HG02884 (cell line): ENCODE results near the gene NUAK2.
"Not testable (repeated sequence)": the region's sequence is repeated elsewhere in the genome, so short reads cannot be mapped to it uniquely, and the experiment has no call there.

Source experiments
- ATAC-seq: cut with Tn5 transposase; IDR thresholded peaks from one replicate; pipeline ENCODE4 v1.9.1; 2021; ENCODE audit warnings: mild to moderate bottlenecking, moderate library complexity; ENCODE audit not compliant: unreplicated experiment

NUAK2 gene

DNA sequence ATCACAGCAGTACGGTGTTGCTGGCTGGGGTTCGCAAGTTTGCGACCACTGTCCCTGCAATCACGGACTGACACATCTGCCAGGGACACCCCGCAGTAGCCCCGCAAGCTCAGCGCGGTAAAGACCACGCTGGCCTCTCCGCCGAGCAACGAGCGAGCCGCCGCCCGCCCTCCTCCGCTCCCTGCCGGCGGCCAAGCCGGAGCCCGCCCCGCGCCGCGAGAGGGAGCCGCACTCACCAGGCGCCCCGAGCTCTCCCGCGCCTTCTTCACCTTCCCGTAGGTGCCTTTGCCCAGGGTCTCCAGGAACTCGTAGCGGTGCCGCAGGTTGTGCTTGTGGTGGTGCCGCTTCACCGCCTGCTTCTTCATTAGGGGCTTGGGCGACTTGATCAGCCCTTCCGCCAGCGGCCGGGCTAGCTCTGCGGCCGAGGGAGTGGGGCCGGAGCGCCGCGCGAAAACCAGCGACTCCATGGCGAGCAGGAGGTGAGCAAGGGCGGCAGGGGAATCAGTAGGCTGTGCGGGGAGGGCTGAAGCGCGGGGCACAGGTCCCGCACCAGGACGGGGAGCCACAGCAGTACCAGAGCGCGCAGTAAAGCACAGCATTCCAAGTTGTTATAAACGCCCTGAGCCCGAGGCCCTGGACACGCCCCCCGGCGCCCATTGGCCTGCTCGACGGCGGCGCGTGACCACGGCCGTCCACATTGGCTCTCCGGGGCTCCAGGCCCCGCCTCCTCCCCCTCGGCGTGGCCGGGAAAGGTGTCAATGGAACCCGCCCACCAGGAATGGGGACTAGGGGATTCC is at the start of gene NUAK2:
NUAK2 (minus strand) TSS at position 584 of the 797 bp plus-strand sequence; CDS start at position 467, 117 bp downstream.
- peak; percentile 61 for ATAC-seq

DNA sequence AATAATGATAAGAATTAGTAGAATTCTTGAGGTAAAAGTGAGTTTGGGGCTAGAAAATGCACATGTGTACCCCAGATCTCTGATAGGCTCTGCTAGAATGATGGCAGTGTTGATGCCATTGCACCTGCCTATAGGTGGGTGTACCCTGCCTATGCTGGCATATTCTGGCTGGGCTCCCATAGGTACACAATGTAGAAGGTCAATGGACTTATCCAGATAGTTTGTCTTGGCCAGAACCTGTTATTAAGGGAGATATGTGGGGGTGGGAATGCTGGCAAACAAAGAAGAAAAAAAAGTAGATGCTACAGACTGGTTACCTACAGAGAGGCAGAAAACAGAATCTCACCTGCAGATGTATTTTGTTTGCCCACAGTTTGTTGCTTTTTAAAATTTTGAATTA is 49.2 kb upstream of the NUAK2 start:
- ATAC-seq: no peak

DNA sequence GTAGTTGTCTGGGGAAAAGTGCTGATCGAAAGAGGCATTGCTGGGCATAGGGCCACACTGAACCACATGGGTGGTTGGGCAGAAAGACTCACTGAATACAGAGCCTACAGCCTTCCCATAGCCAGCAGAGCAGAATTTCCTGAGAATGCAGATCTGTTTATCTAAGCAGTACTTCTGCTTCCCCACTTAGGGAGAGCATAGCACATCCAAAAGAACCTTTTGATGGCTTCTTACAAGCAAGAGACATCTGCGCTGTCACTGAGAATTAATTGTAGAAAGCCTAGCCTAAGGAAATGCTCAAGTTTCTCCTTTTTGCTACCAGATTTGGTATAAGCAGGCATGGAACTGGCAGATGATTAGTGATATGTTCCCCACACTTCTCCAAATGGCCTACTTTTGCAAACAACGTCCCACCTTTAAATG is 48.2 kb upstream of the NUAK2 start:
- no peak for ATAC-seq

DNA sequence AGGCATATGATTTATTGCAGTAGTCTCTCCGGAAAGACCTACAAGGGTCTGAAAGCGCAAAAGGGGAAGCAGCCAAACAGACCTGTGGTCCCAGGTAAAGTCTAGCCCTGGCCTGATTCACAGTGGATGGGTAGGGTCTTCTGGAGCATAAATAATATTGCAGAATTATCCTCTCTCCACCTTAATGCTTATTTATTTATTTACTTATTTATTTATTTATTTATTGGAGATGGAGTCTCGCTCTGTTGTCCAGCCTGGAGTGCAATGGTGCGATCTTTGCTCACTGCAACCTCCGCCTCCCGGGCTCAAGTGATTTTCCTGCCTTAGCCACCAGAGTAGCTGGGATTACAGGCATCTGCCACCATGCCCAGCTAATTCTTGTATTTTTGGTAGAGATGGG is 46.9 kb upstream of the NUAK2 start:
- ATAC-seq: no peak

DNA sequence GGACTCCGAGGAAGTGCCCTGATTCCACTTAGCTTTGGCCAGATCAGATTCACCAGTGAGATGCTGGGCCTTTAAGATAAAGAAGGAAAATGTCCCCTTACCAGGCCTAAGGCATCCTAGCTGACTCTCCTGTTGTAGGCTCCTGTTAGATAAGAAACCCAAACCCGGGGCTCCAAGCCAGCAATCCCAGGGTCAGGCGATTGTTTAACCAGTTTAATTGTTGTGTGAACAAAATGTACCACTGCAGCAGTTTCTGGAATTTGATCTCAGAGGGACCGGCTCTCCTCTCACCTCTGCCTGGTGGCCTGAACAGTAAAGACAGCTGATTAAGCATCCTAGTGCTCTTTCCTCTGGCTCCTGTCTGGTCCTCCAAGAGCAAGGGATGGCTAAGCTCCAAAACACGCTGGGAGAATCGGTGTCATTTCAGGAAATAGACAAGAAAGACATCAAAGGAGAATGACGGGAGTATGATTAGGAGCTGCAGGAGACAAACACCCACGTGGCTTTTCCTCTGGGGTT is 44.5 kb upstream of the NUAK2 start:
- ATAC-seq: no peak

DNA sequence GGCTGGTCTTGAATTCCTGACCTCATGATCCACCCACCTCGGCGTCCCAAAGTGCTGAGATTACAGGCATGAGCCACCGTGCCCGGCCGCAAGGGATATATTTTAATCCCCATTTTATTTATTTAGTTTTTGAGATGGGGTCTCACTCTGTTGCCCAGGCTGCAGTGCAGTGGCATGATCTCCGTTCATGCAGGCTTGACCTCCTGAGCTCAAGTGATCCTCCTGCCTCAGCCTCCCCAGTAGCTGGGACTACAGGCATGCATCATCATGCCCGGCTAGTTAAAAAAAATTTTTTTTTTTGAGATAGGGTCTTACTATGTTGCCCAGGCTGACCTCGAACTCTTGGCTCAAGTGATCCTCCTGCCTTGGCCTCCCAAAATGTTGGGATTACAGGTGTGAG is 43.5 kb upstream of the NUAK2 start:
- ATAC-seq: not testable (repeated sequence)

DNA sequence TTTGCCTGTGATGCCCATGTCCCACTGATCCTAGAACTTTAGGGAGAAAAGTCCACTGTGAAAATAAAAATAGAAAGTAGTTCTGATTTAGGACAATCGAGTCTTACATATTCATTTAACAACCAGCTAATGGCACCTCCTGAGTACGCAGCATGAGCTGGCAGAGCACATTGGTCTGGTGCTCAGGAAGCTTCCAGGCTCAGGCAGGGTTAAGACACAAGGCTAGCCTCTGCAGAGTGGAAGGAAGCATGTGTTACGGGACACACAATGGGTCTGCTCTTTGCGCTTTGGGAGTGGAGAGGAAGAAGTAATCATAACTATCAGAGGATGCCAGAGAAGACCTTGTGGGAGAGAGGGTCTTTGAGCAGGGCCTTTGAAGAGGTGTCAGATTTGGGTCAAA is 39.3 kb upstream of the NUAK2 start:
- no peak for ATAC-seq

DNA sequence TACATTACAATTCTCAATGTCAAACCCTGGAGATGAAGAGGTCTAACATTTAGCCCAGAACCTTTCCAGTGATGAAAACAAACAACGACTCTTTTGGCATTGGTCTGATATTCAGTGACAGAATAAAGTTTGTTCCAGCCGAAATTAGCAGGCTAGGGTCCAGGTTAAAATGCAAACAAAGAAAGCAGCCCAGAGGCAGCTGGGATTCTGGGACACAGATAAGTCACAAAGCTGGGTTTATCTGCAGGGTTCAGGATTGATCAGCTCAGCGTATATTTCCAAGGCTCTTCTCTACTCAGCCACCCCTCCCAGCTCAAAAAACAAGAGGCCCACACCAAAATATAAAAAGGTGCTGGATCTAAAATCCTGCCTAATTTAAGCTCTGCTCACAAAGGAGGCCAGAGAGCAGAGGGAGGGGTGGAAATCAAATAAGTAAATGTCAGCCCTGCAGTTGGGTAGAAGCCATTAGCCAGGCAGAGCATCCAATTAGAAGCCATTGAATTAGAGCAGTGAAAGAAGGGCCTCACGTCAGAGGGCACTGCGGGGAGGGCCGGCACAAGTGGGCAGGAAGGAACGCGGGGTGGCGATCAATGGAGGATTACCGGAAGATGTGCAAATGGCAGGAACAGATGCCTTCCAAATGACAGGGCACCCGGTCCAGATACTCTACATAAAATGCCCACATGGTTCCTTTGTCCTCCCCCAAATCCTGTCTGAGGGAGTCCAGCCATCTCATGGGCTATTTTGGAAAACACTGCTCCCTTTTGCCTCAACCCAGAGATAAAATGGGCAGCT is 38.4 kb upstream of the NUAK2 start:
- no peak for ATAC-seq

DNA sequence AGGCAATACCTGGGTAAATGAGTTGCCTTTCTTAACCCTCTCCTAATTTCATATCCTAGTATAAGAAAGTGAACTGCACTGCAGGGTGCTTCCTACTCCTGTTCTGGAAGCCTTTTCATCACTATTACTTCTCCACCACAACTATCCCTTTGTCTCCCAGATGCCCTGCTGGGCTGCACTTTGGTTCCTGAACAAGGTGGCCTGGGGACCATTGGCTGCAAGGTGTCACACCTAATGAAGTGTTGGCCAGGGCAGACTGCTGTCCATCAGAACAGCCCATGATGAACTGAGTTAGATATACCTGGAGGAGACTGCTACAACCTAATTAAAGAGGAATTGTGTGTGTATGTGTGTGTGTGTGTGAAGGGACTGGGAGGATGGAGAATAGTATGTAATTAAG is 37.0 kb upstream of the NUAK2 start:
- no peak for ATAC-seq

DNA sequence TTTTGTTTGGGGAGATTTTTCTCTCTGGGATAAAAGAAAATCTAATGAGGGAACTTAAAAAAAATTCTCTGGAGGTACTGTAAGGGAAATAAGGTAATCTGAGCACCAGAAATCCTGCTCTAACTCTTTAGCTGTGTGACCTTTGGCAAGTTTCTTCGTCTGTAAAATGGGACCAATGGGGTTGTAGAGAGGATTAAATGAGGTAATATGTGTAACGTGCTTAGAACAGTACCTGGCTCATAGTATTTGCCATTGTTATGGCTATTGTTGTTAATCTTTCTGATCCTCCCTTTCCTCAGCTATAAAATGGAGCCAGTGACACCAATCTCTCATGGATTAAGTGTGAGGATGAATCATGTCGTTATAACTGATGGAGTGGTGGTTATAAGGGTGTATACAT is 36.0 kb upstream of the NUAK2 start:
- ATAC-seq: no peak

DNA sequence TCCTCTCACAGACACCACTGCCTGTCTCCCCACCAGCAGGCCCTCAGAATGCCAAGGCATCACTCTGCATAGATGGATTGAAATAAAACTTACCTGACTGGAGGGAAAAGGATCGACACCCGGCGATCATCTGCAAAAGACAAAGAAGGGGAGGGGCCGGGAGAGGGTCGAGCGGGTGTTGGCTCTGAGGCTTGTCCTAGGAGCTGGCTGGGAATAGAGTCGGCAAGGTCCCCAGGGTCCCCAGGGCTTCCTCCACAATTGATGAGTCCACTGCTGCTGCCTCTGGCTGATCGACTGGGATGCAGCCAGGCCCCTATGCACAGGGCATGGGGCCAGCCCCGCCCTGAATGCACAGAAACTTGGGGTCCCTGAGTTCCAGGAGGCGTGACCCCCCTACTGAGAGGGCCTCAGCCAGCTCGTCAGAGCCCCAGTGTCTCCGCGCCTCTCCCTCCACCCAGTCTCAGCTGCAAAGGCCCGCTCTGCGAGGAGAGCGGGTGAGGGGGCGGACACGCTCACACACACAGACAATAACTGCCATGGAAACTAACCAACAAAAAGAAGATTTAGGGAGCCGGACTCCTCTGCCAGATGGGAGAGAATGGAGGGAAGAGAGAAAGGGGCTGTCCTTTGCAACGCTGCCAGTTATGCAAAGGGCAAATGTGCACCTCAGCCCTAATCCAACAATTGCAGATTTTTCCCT is 35.0 kb upstream of the NUAK2 start, which contains the start of gene KLHDC8A:
KLHDC8A (minus strand) TSS at position 483 of the 700 bp plus-strand sequence. CDS start 13,318 bp downstream, outside the sequence.
- ATAC-seq: no peak

DNA sequence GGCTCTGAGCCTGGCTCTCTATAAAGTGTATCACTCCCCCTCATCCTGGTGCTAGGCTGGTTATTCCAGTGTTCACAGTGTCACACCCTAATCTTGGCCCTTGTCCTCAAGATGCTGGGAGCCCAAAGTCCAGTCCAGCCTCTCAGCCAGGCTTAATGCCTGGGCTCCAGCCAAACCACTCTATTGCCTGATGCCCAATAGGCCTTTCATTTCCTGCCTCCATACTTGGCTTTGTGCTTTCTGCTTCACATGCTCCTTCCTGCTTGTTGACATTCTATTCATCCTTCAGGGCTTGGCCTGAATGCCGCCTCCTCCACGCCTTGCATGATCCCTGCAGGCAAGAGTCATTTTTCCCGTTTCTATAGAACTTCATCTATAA is 33.5 kb upstream of the NUAK2 start:
- no peak for ATAC-seq

DNA sequence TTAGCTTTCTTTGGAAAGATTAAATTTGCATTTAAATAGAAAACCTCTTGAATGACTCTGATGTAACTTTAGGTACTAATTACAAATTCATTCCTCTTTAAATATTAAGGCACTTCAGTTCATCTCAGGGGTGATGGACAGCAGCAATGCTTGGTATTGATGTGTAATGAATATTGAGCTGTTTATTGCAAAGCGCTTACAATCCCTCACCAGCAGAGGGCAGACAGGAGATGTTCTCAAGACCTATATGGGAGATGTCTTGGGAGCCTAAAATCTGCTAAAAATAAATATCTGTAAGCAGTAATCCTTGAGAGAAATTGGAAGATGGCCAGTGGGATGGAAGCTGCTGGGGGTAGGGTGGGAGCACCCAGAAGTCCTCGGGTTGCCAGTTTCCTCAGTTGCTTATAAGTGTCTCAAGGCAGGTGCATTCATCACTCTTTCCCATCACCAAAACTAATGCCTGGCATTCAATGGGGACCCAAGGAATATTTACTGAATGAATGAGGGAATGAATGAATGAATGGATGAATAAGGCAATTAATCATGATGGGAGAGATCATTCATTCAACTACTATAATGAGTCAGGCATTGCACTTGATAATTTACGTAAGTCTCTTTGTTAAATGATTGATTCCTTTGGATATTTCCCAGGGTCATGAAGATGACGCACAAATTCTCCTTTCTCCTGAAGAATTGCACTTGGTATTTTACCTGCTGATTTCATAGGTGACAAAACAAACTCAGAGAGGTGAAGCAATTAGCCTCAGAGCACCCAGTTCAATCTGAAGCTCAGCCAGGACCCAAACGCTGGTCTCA is 32.9 kb upstream of the NUAK2 start:
- ATAC-seq: no peak

DNA sequence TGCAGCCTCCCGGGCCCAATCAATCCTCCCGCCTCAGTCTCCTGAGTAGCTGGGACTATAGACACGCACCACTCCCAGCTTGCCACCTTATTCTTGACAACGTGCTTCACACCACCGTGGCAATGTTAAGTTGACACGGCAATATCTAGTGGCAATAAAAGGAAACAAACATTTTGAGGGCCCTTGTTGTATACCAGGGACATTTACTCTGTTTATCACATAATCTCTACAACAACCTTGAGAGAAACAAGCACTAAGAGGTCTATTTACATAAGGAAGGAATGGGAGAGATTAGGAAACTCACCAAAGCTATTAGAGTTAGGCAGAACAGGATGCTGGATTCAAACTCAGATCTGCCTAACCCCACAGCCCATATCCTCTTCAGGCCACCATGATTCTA is 32.1 kb upstream of the NUAK2 start:
- no peak for ATAC-seq

DNA sequence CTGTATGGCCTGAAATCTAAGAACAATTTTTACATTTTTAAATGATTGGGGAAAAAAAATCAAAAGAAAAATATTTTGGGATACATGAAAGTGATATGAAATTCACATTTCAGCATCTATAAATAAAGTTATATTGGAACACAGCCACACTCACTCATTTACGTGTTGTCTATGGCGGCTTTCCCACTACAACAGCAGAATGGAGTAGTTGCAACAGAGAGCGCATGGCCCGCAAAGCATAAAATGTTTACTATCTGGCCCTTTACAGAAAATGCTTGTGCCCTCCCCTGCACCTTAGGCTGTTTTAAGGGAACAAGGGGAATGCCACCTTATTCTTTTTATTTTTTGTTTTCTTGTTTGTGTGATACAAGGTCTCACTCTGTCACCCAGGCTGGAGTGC is 31.6 kb upstream of the NUAK2 start:
- no peak for ATAC-seq

DNA sequence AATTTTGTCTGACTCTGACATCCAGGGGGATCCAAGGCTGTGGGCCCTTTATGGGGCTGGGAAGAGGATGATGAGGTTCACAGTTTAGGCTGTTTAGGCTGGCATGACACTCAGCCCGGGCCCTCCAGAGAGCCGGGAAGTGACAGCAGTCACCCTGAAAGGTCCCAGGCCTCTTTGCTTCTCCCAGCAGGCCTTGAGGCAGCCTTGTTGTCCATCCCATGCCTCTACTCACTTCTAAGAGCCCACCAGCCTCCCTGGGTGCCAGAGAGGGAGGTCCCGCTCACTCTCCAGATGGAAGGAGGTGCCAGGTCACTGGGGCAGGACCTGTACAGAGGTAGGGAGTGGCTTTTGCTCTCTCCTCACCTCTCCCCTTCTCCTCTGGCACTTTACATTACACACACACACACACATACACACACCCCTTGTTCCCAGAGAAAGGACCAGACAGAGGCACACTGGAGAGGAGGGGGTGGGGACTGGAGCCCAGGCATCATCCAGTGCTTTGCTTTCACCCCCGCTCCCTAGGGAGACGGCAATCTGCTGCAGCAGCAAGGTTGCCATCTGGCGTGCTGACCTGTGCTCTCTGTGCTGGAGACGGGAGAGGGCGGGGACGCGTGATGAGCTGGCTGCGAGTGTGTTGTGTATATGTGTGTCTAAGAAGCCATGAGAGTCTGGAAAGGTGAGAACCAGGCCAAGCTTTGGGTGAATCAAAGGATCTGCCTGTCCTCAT is 30.6 kb upstream of the NUAK2 start:
- ATAC-seq: no peak

DNA sequence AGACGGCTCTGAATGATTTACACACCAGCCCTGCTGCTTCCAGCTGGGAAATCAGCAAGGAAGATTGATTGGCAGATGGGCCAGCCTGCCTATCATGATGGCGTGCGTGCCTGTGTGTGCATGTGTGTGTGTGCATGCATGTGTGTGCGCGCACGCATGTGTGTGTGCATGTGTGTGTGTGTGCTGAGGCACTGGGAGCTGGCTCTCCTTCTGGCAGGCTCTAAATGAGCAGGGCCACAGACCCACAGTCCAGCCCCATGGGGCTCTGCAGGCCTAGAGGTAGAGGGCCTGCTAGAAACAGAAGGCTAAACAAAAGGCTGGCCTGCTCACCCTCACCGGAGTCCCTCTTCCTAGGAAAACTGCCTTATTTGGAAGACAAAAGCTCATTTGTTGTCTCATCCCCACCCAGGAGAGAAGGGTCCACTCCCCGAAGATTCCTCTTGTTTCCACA is 29.2 kb upstream of the NUAK2 start:
- ATAC-seq: no peak

DNA sequence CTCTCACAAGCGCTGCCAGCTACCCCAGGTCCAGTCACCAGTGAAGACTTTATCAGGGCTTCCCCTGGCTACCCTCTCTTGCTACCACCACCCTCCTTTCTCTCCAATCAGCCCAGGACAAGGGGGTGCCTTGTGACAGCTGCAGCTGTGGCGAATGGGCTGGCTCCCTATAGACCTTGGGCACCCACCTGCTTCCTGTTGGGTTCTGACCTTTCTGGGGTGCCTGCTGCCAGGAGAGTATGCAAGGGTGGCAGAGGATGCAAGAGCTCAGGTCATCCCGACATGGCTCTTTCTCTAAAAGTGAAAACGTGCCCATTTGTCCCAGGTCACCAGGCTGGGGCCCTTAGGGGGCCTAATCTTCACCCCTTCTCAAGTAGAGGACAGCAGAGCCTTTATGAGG is 28.6 kb upstream of the NUAK2 start:
- ATAC-seq: no peak

DNA sequence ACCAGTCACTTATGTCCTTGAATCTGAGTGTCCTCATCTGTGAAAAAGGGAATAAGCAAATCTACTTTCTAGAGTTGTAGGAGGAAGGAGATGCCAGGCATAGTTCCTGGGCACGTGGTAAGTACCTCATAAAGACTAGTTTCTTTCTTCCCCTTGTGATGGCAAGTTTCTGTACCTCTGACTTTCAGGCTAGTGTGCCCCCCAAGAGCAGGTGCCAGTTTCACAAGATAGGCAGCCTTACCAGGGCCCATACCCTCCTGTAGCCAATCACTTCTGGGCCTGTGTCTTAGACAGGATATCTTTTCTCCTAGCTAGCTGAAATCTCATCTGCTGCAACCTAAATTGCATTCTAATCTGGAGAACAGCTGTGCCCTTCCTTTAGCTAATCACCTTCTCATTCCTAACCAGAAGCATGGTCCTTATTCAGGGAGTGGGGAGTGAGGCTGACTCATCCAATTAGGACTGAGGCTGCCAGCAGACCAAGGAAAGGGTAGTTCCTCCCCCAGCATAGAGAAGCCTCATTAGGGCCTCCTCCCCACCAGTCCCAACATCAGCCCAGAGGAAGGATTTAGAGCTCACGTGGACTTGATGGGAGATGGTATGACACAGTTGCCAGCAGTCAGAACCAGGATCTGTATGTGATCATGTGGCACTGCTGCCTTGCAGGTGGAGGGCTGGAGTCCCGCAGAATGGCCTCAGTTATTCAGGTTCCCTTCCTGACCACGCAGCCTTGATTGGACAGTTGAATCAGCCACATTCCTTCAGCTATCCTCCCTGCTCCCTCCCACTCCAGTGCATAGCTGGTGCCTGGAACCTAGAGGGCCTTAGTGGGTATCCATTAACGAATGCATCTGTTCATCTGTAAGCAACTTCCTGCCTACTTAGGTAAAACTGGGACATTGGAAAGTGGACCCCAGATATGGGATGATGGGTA is 27.3 kb upstream of the NUAK2 start:
- no peak for ATAC-seq
